Breast epithelium (tissue), 3 donors: Measurements from ENCODE around the gene DNHD1.

ENCODE experiments used
- POLR2A ChIP-seq: fragments of 450-650 bp; IDR thresholded peaks from one replicate; pipeline ENCODE4 v1.6.1; 2016; ENCODE audit warnings: antibody characterized with exemption, mild to moderate bottlenecking, moderate library complexity
- POLR2AphosphoS5 ChIP-seq, 3 donors: sonication (generic); formaldehyde crosslinking; IDR thresholded peaks; one replicate each; pipeline ENCODE4 v1.6.1; 2017; ENCODE audit warnings: antibody characterized with exemption in 3 of 3
- TF ChIP-seq, protein P1 (sequence below), 3 donors: fragments of 450-650 bp; IDR thresholded peaks; one replicate each; pipeline ENCODE4 v1.5.1; 2016 to 2017; ENCODE audit warnings: antibody characterized with exemption in 3 of 3, mild to moderate bottlenecking in 3 of 3, moderate library complexity in 3 of 3

DNA sequence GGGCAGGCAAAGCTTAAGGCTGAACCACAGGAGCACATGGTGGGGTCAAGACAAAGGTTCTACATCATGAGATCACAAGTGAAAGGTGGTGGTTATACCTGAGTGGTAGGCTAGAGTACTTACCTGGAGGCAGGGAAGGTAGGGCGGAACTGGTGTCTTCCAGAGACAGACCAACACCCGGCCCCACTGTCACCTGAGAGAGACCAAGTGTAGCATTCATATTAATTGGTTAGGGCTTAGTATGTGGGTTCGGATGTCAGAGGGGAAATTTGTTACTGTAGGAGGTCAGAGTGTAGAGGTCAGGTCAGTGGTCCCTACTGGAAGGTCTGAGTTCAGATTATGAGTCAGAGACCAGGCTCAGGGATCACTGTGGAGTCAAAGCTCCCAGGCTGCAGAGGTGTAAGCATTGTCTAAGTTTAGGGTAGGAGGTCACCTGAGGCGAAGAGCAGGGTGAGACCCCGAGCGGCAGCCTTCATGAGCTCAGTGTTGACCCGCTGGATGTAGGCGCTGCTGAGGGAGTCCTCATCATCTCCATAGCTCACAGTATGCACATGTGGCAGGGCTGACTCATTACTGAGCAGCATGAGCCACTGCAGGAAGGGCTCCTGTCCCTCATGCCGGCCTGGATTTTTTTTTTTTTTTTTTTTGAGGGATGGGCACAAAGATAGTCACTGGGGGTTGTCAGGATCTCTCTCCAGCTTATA is 119.0 kb downstream of the DNHD1 start:
- TF ChIP-seq, protein P1, sequence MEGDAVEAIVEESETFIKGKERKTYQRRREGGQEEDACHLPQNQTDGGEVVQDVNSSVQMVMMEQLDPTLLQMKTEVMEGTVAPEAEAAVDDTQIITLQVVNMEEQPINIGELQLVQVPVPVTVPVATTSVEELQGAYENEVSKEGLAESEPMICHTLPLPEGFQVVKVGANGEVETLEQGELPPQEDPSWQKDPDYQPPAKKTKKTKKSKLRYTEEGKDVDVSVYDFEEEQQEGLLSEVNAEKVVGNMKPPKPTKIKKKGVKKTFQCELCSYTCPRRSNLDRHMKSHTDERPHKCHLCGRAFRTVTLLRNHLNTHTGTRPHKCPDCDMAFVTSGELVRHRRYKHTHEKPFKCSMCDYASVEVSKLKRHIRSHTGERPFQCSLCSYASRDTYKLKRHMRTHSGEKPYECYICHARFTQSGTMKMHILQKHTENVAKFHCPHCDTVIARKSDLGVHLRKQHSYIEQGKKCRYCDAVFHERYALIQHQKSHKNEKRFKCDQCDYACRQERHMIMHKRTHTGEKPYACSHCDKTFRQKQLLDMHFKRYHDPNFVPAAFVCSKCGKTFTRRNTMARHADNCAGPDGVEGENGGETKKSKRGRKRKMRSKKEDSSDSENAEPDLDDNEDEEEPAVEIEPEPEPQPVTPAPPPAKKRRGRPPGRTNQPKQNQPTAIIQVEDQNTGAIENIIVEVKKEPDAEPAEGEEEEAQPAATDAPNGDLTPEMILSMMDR (IDR thresholded peaks at IDR 0.05): no peak
- TF ChIP-seq POLR2A: no peak
- no peak for TF ChIP-seq POLR2AphosphoS5 (IDR thresholded peaks at IDR 0.05)
